Fibroblast of villous mesenchyme (primary cell): ENCODE data around the gene SETD3. TPM values are rescaled to one million over a fixed set of nuclear protein-coding genes. Genes with fewer than 3 reads are reported as not detected.
A peak's percentile ranks its signal among the peaks of the same experiment; 100 is the strongest.

Experiments used
- DNase-seq: peaks from one replicate; pipeline ENCODE4 v3.0.0-alpha.2; 2010; ENCODE audit warnings: low read depth
- H3K4me3 ChIP-seq: 2 replicates; pipeline ENCODE4 v1.5.1; 2011; ENCODE audit warnings: low read depth, mild to moderate bottlenecking, low read length
- total RNA-seq: library from RNA; depleted of rRNA; stranded (reverse); fragments of >200 nt; gene quantifications from 2 replicates; pipeline ENCODE4 v1.2.3, GENCODE V29; 2012
- TF ChIP-seq, protein P1 (sequence below): IDR thresholded peaks from 2 replicates; pipeline ENCODE4 v1.5.1; 2012; ENCODE audit warnings: low read depth, mild to moderate bottlenecking, low read length; ENCODE audit not compliant: insufficient read depth

Gene SETD3
- total RNA-seq, 1 donor = 57.0 TPM

GRCh38 chr14:99413911-99414310 is 66.7 kb downstream of the SETD3 start:
- H3K4me3 ChIP-seq = no peak overlapping the region
- DNase-seq = no peak
- TF ChIP-seq, protein P1, sequence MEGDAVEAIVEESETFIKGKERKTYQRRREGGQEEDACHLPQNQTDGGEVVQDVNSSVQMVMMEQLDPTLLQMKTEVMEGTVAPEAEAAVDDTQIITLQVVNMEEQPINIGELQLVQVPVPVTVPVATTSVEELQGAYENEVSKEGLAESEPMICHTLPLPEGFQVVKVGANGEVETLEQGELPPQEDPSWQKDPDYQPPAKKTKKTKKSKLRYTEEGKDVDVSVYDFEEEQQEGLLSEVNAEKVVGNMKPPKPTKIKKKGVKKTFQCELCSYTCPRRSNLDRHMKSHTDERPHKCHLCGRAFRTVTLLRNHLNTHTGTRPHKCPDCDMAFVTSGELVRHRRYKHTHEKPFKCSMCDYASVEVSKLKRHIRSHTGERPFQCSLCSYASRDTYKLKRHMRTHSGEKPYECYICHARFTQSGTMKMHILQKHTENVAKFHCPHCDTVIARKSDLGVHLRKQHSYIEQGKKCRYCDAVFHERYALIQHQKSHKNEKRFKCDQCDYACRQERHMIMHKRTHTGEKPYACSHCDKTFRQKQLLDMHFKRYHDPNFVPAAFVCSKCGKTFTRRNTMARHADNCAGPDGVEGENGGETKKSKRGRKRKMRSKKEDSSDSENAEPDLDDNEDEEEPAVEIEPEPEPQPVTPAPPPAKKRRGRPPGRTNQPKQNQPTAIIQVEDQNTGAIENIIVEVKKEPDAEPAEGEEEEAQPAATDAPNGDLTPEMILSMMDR = no peak

- TF ChIP-seq, protein P1 = no peak
- no peak for DNase-seq
- H3K4me3 ChIP-seq = no peak overlapping the region
These were observed 67.5 kb downstream of the SETD3 start for GRCh38 chr14:99413172-99413571.

GRCh38 chr14:99412117-99413061 is 68.3 kb downstream of the SETD3 start:
- TF ChIP-seq, protein P1 = no peak
- no peak overlapping the region for H3K4me3 ChIP-seq
- peak; percentile 19 for DNase-seq

DNA sequence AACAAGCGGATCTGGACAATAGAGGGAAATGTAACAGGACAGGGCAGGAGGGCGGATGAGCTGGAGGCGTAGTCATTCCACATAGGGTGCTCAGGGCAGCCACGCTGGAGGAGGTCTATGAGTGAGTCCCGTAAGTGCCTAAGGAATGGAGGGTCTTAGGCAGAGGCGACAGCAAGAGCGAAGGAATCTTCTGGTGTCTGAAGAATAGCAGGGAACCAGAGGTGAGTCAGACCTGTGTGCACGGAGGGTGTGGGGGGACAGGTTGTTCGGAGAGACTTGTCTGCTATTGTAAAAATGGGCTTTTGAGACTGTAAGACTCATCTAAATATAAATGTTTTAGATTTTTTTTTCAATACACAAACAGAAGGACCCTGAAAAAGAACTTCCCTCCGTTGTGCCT is 70.6 kb downstream of the SETD3 start:
- TF ChIP-seq, protein P1 = no peak
- no peak for DNase-seq
- H3K4me3 ChIP-seq = no peak overlapping the region

- no peak overlapping the region for H3K4me3 ChIP-seq
- DNase-seq = no peak
- TF ChIP-seq, protein P1 = no peak
These were observed 71.7 kb downstream of the SETD3 start for GRCh38 chr14:99408971-99409289.

- no peak overlapping the region for H3K4me3 ChIP-seq
- TF ChIP-seq, protein P1 = no peak
- DNase-seq = no peak
These were observed 72.2 kb downstream of the SETD3 start for GRCh38 chr14:99408286-99408970.
